ENCODE results near the gene AGAP1.
A peak's percentile ranks its signal among the peaks of the same experiment; 100 is the strongest.

AGAP1 gene

GRCh38 chr2:236041616-236042015, 547.8 kb downstream of the AGAP1 start:
- no peak for DNase-seq (ENCODE audit: low spot score)

DNA sequence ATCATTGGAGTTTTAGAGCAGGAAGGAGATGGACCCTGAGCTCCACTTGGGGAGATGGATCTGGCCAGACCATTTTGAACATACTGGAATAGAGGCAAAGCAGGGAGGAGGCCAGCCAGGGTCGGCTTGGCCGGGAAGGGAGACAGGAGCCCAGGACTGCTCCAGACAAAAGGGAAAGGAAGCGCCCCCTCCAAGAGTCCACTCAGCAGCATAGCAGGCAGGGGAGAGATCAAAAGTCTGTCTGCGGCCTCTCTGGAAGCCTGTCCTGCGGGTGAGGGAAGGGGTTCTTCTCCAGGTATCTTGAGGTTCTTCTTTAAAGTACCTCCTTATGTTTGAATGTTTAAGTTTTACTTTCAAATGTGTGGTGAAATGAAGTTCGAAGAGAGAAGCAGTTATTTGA, 548.2 kb downstream of the AGAP1 start:
- no peak for DNase-seq (ENCODE audit: low spot score)

DNA sequence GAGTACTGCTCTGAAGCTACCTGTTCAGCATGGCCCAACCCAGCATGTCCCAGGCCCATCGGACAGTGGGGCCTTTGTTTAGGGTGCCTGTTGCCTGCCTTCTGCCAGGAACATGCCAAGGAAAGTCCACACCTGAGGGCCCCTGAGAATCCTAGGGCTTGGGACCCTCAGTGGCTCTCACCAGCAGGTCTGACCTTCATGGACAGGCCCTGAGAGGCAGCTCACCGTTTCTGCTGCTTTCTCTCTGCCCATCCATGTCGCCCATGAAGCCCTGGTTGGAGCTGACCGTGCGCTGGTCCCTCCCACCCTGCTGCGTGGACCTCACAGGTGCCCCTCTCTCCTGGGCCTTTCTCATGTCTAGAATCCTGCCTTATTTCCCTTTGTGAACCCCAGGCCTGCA, 550.3 kb downstream of the AGAP1 start:
- DNase-seq (ENCODE audit: low spot score), result no peak

DNA sequence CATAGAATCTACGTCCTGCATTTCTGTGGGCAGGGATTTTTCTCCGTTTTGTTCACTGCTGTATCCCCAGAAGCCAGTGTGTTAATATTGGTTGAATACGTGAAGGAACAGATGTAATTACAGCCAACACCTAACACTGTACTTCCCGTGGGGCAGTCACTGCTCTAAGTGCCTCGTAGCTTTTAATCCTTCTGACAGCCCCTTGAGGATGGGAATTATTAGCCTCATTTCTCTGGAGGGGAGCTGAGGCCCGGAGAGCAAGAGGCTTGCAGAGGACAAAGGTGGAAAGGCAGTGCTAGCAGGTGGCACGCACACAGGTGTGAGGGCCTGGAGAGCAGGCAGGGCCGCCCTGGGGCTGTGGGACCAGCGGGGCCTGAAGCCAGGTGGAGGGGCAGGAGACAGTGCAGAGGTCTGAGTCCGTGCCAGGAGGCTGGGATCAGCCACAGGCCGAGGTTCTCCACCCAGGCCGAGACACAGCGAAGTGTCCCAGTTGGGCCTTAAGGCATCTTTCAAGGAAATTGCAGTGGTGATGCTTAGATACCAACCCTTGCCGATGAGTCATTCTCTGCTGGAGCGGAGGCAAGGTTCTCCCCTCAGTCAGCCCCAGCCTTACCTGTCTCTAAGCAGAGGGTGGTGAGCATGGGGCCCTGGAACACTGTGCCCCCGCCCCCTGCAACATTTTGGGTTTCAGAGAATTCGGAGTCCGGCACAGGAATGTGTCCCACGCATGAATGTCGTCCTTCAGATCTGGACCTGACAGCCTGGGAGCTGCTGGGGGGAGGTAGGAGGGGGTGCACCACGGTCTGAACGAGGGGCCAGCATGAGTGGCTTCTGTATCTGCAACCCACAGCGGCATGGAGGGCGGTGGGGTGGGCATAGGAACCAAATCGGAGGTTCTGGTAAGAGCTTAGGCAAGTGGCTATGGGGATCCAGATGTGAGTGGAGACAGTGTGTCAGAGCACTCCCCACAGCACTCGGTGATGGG, 551.7 kb downstream of the AGAP1 start:
- DNase-seq (ENCODE audit: low spot score), result no peak

GRCh38 chr2:236046715-236047114, 552.9 kb downstream of the AGAP1 start:
- no peak for DNase-seq (ENCODE audit: low spot score)

GRCh38 chr2:236047176-236047575, 553.3 kb downstream of the AGAP1 start:
- DNase-seq (ENCODE audit: low spot score), result no peak

DNA sequence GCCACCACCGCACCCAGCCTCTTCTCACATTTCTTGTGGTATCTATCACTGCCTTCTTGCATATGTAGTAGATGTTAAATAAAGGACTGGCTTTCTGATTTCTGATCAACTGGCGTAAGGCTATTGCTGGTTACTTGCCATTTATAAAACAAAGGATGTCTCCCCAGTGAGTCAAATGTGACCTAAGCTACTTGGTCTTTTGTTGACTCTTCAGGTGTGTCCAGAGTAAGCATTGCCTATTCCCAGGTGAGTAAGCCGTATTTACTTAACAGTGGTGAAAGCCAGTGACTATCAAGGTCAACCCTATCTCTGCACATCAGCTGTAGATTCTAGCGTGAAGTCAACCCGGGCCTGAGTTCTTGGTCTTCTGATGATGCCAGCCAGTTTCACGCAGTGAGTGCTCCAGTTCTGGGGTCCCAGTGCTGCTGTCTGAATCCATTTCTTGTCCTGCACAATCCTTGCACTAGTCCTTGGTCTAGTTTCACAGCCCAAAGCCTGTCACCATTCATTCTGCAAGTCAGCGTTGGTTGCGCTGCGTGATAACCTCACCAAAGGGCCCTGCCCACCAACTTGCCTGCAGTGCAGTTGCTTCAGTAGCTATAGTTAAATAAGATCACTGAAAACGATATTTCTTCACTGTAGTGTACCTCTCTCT, 554.2 kb downstream of the AGAP1 start:
- DNase-seq (ENCODE audit: low spot score), result no peak

GRCh38 chr2:236049981-236050380, 556.1 kb downstream of the AGAP1 start:
- no peak for DNase-seq (ENCODE audit: low spot score)

GRCh38 chr2:236051351-236051750, 557.5 kb downstream of the AGAP1 start:
- DNase-seq (ENCODE audit: low spot score), result no peak

DNA sequence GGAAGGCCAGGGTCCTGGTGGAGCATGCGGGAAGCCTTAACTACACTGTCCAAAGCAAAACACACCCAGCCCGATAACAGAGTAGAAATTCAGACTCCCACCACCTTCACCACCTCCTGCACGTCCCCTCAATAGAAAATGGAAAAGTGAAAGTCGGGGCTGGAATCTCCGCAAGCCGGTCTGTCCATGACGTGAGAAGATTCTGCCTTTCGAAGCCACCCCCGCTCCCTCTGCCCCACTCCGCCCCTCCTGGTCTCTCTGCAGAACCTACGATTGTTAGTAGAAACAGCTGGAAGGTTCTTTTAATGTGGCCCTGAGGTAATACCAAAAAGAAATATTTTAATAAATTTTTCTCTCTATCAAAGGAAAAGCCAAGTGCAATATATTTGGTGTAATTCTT, 558.0 kb downstream of the AGAP1 start:
- peak; percentile 3 for DNase-seq (ENCODE audit: low spot score)

DNA sequence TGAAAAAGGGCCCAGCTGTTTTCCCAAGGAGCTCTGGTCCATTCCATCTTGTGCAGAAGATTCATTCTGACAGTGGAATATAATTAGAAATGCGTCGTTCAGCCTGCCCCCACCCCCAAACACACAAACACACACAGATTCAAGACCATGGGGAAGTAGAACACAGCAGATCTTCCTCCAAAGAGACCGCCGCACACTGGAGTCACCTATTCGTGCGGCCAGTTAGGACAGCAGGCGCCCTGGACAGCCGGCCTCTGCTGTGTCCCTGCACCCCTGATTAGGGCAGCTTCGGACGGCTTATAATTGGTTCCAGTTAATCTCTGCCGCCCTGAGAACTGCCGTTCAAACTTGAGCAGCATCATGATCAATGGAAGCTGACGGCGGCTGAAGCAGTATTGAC, 558.4 kb downstream of the AGAP1 start:
- peak; percentile 38 for DNase-seq (ENCODE audit: low spot score)

- DNase-seq (ENCODE audit: low spot score), result peak; percentile 50
Measured at GRCh38 chr2:236052926-236053821, 559.3 kb downstream of the AGAP1 start.

- DNase-seq (ENCODE audit: low spot score), result no peak
Measured at GRCh38 chr2:236054125-236054524, 560.3 kb downstream of the AGAP1 start.

DNA sequence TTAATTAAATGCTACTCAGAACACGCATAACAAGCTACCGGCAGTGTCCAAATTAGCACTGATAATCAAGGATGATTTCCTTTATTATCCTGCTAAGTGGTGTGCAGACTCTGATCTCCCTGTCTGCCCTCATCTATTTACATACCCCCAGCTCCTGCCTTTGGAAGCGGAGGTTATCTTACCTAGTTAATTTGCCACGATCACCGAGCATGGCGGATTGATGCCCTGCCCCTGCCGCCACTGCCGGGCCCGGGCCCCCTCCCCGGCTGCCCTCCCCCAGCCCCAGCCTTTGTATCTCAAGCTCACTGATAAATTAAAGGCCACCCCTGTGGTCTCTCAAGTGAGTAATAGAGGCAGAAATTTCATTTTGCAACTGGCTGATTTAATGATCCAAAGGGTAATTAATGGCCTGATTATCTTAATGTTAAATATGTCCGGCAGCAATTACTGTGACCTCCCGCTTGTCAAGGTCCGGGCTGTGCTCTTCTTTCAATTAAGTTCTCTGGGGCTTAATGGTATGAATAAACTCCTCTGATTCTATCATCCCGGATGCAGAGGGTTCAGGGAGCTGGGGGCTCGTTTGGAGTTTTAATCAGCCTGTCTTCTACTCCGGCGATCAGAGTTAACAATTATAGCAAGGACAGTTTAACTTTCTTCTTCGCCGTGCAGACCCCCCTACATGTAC, 560.9 kb downstream of the AGAP1 start:
- DNase-seq (ENCODE audit: low spot score), result peak; percentile 12

DNA sequence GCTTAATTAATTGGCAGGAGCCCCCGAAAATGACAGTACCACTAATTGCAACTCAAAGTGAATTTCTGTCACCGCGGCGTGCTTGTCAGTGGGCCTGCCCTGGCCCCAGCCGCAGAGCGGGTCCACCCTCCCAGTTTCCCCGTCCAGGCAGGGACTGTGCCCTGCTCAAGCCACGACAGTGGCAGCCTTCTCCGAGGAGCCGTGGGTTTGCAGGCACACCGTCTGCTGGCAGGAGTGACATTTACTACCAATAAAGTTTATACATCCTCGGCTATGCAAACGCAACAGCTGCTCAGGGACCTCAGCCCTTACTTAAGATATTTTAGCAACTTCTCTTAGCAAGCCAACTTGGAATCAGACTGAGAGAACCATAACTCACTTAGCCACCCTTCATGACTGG, 561.6 kb downstream of the AGAP1 start:
- DNase-seq (ENCODE audit: low spot score), result peak; percentile 42

DNA sequence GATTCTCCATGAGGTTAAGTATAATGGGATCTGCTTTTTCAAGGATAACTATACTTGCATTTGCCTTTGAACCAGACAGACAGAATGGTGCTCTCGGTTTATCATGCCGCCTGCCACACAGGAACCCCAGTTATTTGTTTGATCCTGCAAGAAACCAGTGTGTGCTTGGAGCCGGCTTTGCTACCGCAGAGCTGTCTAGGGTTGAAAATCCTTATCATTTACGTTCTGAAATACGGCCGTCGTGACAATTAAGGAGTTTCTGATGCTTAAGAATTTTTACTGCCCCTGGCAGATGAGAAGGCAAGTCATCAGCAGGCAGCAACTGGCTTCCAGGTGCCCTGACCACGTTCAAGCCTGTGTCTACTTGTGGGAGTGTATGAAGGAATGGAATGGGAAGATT, 562.3 kb downstream of the AGAP1 start:
- no peak for DNase-seq (ENCODE audit: low spot score)

DNA sequence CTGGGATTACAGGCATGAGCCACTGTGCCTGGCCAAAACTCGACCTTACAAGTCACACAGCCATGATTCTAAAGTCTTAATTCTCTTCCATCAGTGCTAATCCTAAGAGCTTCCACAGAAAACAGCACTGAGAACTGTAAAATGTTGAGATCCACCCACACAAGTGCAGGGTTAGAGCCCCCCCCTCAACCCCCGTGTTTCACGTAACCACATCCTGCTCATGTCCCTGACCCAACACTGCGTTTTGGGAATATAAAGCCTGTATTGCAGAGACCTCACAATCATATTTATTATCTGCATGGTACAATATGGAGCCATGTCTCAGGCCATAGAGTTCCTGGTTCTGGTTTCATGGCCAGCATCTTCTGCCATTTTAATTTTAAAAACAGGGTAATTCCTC, 563.5 kb downstream of the AGAP1 start:
- no peak for DNase-seq (ENCODE audit: low spot score)

- peak; percentile 23 for DNase-seq (ENCODE audit: low spot score)
Measured at GRCh38 chr2:236061497-236061896, 567.7 kb downstream of the AGAP1 start.

- DNase-seq (ENCODE audit: low spot score), result peak; percentile 46
Measured at GRCh38 chr2:236061899-236062298, 568.1 kb downstream of the AGAP1 start.

GRCh38 chr2:236062806-236063205, 569.0 kb downstream of the AGAP1 start:
- peak; percentile 49 for DNase-seq (ENCODE audit: low spot score)

DNA sequence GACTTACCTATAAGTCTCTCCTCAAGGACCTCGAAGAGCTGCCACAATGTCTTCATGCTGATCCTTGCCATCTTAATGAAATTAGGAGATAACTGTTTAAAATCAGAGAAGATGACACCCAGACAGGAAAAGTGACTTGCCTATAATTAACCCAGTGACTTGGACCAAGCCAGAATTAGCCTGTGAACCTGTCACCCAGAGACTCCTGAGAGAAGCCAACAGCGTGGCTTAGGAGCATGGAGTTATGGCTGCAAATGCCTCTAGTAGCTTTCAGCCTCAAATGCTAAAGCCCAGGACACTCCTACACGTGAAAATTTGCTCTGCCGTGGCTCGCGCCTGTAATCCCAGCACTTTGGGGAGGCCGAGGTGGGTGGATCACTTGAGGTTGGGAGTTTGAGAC, 570.2 kb downstream of the AGAP1 start:
- DNase-seq (ENCODE audit: low spot score), result peak; percentile 8

Data from left forelimb (tissue), 1 donor.